Thyroid gland (tissue), 4 donors: ENCODE measurements around the gene CDH23.

Experiments
- POLR2A ChIP-seq, 2 donors: fragments of 450-650 bp; IDR thresholded peaks; one replicate each; pipeline ENCODE4 v1.6.1; 2017; ENCODE audit warnings: antibody characterized with exemption in 2 of 2, mild to moderate bottlenecking in 2 of 2, moderate library complexity in 1 of 2
- TF ChIP-seq, protein P1 (sequence below), 6 experiments: fragments of 200-600 bp in 3 of 6; fragments of 450-650 bp in 3 of 6; sonication (generic) in 3 of 6; IDR thresholded peaks; one replicate each; pipeline ENCODE4 v1.5.1; 2016 to 2019; ENCODE audit warnings: antibody characterized with exemption in 6 of 6, mild to moderate bottlenecking in 2 of 6, inconsistent platforms in 1 of 6, moderate library complexity in 1 of 6

DNA sequence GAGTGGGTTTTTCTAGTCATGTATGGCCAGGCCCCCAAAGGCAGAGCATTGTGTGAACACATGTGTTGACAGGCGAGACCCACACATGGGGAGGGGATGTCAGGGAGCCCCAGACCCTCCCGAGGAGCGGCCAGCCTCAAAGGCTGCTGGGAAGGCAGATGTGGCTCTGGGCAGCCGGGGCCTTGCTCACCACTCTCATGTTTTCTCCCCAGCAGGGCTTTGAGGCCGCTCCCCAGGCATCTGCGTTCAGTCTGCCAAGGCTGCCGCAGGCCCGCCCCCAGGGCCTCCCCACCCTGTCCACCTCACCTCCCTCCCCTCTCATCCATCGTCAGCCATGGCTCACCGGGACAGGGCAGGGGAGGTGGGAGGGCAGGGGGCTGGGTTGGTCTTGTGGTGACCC is 393.2 kb downstream of the CDH23 start:
- TF ChIP-seq, protein P1, sequence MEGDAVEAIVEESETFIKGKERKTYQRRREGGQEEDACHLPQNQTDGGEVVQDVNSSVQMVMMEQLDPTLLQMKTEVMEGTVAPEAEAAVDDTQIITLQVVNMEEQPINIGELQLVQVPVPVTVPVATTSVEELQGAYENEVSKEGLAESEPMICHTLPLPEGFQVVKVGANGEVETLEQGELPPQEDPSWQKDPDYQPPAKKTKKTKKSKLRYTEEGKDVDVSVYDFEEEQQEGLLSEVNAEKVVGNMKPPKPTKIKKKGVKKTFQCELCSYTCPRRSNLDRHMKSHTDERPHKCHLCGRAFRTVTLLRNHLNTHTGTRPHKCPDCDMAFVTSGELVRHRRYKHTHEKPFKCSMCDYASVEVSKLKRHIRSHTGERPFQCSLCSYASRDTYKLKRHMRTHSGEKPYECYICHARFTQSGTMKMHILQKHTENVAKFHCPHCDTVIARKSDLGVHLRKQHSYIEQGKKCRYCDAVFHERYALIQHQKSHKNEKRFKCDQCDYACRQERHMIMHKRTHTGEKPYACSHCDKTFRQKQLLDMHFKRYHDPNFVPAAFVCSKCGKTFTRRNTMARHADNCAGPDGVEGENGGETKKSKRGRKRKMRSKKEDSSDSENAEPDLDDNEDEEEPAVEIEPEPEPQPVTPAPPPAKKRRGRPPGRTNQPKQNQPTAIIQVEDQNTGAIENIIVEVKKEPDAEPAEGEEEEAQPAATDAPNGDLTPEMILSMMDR (IDR thresholded peaks at IDR 0.05), result no peak
- no peak for TF ChIP-seq POLR2A (IDR thresholded peaks at IDR 0.05)
